Skeletal muscle satellite cell (primary cell): Measurements from ENCODE around the gene RPL35.
"Not testable (repeated sequence)": the region's sequence is repeated elsewhere in the genome, so short reads cannot be mapped to it uniquely, and the experiment has no call there.

Experiments
- H3K27me3 ChIP-seq: 2 replicates; pipeline ENCODE4 v1.7.0; 2013; ENCODE audit warnings: low read length; ENCODE audit not compliant: control insufficient read depth, insufficient read depth
- H3K36me3 ChIP-seq: 2 replicates; pipeline ENCODE4 v1.7.0; 2013; ENCODE audit warnings: mild to moderate bottlenecking, control low read depth, low read length; ENCODE audit not compliant: insufficient read depth
- H3K4me1 ChIP-seq: 2 replicates; pipeline ENCODE4 v1.7.0; 2013; ENCODE audit warnings: low read length; ENCODE audit not compliant: control insufficient read depth, insufficient read depth
- H3K4me2 ChIP-seq: 2 replicates; pipeline ENCODE4 v1.7.0; 2013; ENCODE audit warnings: mild to moderate bottlenecking, low read length
- H3K4me3 ChIP-seq: 2 replicates; pipeline ENCODE4 v1.7.0; 2013; ENCODE audit warnings: low read length
- H3K9ac ChIP-seq: 2 replicates; pipeline ENCODE4 v1.7.0; 2013; ENCODE audit warnings: mild to moderate bottlenecking, low read depth, low read length, moderate library complexity
- H3K9me3 ChIP-seq: replicated peaks from 2 replicates; pipeline ENCODE4 v1.7.0; 2013; ENCODE audit warnings: mild to moderate bottlenecking, control low read depth, low read length

RPL35 gene

DNA sequence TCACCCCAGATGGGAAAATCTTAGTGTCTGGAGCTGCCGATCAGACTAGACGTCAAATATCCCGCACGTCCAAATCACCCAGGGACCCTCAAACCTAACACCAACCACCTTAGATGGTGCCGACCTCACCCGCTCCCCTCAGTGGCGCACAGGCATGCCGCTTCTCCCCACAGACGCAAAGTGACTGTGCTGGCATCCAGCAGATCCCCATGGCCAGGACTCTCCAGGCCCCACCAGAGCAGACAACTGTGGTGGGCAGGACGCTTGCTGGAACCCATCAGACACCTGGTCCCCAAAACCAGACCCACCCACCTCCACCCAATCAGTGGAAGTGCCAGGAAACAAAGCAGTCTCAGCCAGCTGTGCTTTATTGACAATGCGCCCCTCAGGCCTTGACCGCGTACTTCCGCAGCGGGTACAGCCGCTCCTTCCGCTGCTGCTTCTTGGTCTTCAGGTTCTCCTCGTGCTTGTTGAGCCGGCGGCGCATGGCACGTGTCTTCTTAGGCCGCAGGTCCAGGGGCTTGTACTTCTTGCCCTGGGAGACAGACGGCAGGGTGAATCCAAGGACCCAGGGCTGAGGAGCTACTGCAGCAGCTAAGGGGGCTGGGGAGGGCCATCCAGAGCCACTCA, 4.1 kb downstream of the RPL35 start:
- Histone ChIP-seq H3K9me3 (no peaks in the 10 kb centered on the region), H3K4me1 (peaks cover 32% of the 10 kb centered on the region), H3K4me3 (no peak overlapping the region), H3K4me2 (no peak overlapping the region), H3K36me3 (peaks cover 53% of the 10 kb centered on the region), H3K9ac (no peak overlapping the region), H3K27me3 (no peaks in the 10 kb centered on the region)

DNA sequence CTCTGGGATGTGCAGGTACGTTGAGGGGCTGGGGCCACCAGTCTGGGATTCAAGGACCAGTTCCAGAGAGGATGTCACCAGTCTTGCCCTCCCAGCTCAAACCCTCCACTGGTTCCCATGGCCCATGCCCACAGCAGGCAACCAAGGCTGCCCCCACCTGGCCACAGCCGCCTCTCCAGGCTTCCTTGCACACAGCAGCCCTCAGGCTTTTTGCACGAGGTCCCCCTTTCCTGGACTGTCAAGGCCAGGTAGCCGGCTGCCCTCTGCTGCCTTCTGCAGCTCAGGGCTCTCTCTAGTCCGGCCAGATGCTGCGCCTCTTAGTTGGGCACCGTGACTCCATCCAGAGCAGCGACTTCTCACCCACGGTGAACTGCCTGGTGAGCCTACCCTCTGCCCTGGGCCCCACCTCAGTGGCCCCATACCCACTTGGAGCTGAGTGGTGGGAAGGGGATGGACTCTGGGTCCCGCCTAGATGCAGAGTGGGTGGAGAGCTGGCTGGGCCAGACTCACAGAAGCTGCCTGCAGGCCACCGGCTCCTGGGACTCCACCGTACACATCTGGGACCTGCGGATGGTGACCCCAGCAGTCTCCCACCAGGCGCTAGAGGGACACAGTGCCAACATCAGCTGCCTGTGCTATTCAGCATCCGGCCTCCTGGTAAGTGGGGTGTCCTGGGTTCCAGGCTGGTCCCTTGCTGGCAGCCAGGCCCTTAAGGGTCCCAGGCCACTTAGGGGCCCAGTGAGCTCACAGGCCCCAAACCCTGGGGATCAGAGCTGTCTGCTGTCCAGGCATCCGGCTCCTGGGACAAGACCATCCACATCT, 5.6 kb downstream of the RPL35 start:
- Histone ChIP-seq H3K4me3 (no peak overlapping the region), H3K4me2 (no peak overlapping the region), H3K4me1 (peaks cover 36% of the 10 kb centered on the region), H3K27me3 (peaks cover 5% of the 10 kb centered on the region), H3K9me3 (no peaks in the 10 kb centered on the region), H3K36me3 (peaks cover 52% of the 10 kb centered on the region), H3K9ac (no peak overlapping the region)

DNA sequence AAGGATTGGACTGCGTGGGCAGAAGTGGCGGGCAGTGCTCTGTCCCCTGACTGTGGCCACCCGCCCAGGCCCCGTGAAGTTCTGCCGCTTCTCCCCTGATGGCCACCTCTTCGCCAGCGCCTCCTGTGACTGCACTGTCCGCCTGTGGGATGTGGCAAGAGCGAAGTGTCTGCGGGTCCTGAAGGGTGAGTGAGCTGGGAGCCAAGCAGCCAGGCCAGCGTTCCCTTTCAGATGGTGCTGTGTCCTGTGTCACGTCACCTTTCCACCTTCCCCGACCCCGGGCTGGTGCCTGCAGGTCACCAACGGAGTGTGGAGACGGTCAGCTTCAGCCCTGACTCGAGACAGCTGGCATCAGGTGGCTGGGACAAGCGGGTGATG, 6.2 kb downstream of the RPL35 start:
- Histone ChIP-seq H3K9me3 (no peaks in the 10 kb centered on the region), H3K4me3 (no peak overlapping the region), H3K9ac (no peak overlapping the region), H3K36me3 (peaks cover 46% of the 10 kb centered on the region), H3K4me2 (no peak overlapping the region), H3K27me3 (peaks cover 5% of the 10 kb centered on the region), H3K4me1 (peaks cover 35% of the 10 kb centered on the region)

DNA sequence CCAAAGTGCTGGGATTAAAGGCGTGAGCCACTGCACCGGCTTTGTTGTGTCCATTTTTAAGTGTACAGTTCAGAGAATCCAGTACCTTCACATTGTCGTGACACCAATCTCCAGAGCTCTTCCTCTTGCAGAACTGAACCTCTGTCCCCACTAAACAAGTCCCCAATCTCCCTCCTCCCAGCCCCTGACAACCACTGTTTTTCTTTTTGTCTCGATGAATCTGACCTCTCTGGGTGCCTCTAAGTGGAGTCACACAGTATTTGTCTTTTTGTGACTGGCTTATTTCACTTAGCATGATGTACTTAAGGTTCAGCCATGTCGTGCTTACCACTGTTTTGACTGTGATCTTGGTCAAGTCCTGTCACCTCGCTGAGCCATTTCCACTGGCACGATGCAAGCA, 6.9 kb downstream of the RPL35 start:
- peaks cover 5% of the 10 kb centered on the region for H3K27me3 ChIP-seq
- H3K4me2 ChIP-seq = no peak overlapping the region
- H3K9me3 ChIP-seq = no peaks in the 10 kb centered on the region
- H3K4me1 ChIP-seq = peaks cover 27% of the 10 kb centered on the region
- no peak overlapping the region for H3K4me3 ChIP-seq
- no peak overlapping the region for H3K9ac ChIP-seq
- H3K36me3 ChIP-seq = peaks cover 39% of the 10 kb centered on the region

DNA sequence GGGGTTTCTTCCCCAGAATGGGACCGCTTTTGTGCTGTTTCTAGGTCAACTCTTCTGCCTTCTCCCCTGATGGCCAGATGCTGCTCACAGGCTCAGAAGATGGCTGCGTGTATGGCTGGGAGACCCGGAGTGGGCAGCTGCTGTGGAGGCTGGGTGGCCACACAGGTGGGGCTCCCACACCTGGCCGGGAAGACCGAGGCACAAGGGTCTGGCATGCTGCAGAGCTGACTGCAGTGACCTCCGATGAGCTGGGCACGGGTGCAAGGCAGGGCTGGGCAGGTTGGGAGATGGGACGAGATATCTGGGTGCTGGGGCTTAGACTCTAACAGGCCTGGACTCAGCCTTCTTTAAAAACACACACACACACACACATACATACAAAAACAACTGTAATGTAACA, 7.6 kb downstream of the RPL35 start:
- no peak overlapping the region for H3K4me3 ChIP-seq
- H3K9me3 ChIP-seq = no peaks in the 10 kb centered on the region
- H3K4me1 ChIP-seq = peaks cover 21% of the 10 kb centered on the region
- H3K4me2 ChIP-seq = no peak overlapping the region
- H3K36me3 ChIP-seq = peaks cover 32% of the 10 kb centered on the region
- no peak overlapping the region for H3K9ac ChIP-seq
- peaks cover 5% of the 10 kb centered on the region for H3K27me3 ChIP-seq

DNA sequence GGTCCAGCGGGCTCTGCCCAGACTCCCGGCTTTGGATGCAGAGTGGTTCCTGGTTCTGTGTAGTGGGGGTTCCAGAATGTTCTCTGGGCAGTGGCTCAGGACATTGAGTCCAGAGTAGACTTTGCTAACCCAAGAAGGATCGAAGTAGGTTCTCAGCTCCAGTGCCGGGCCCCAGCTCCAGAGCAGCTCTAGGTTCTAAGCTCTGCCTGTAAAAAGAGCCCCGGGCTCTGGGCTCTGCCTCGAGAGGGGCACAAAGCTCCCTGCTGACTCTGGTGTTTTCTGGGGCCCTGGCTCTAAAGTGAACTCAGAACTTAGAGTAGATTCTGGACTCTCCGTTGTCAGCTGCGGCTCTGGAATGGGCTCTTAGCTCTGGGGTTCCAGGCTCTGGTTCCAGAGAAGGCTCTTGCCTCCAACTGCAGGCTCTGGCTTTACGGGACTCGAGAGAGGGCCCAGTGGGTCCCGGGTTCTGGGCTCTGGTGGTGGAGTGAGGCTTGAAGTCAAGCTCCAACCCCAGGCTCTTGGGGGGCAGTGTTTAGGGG, 8.1 kb downstream of the RPL35 start:
- peak overlapping the region; percentile 61 for H3K4me3 ChIP-seq
- H3K27me3 ChIP-seq = peaks cover 5% of the 10 kb centered on the region
- H3K4me1 ChIP-seq = peaks cover 16% of the 10 kb centered on the region
- H3K4me2 ChIP-seq = peak overlapping the region; percentile 83
- H3K9ac ChIP-seq = peak overlapping the region; percentile 65
- no peaks in the 10 kb centered on the region for H3K9me3 ChIP-seq
- peaks cover 27% of the 10 kb centered on the region for H3K36me3 ChIP-seq

DNA sequence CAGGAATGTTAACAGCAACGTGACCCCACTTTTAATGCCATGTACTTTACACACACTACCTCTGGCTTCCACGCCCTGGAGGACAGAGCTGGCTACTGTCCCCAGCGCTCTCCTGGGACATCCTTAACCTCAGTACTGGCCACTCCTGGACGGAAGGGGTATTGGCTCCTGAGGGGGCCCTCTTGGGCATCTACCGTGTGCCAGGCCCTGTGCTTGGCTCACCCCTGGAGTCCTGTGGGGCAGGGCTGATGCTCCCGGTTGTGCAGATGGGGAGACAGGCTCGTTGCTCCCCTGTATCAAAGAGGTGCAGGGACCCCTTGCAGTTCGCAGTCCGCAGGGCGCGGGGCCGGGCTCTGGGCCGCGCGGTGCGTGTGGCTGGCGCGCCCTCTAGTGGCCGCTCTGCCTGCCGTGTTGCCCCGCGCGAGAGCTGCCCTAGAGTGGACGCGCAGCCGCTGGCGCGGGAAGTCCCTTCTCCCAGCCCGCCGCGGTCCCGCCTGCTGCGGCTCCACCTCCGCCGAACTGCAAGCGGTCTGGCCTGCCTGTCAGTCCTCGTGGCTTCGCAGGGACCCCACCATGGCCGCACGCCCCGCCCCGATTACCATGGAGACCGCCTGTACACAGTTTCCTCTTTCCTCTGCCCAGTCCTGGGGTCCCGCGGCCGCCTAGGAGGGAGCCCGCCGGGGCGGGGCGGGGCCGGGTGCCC, 8.8 kb downstream of the RPL35 start, which contains the start of gene WDR38:
Gene WDR38 (plus strand): TSS at position 632 of the 703 bp plus-strand sequence. CDS start 72 bp downstream, outside the sequence.
- peaks cover 13% of the 10 kb centered on the region for H3K4me1 ChIP-seq
- H3K4me3 ChIP-seq = peak within 1 kb of the TSS; percentile 61
- no peaks in the 10 kb centered on the region for H3K9me3 ChIP-seq
- peak within 1 kb of the TSS; percentile 83 for H3K4me2 ChIP-seq
- peak within 1 kb of the TSS; percentile 65 for H3K9ac ChIP-seq
- peaks cover 20% of the 10 kb centered on the region for H3K36me3 ChIP-seq
- peaks cover 5% of the 10 kb centered on the region for H3K27me3 ChIP-seq

DNA sequence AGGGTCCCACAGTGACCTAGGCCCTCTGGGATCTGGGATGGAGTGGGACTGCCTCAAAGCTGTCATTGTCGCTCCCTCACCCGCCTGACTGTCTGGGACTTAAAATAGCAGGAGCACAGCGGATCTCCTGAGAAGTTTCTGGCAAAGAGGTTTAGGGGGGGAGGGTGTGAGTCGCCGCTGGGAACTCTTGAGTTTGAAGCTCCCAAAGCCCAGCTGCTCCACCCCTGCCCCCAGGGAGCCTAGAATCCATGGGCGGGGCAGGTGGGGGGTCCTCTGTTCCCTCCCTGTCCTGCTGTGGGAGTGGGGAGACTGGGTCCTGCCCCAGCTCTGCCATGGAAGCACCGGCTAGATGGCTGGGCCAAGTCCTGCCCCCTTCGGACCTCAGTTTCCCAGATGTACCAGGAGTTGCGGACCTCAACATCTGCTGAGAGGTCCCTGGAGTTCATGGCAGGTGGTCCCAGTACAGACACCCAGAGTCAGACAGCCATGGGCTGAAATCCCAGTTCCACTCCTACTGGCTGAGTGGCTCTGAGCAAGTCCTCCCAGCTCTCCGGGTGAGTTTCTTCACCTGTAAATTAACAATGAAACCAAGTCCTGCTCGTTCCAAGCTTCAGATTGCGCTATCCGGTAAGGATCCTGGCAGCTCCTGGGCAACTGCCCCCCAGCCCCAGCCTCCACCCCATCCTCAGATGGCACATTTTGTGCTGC, 9.5 kb downstream of the RPL35 start:
- H3K4me3 ChIP-seq = peak overlapping the region; percentile 61

DNA sequence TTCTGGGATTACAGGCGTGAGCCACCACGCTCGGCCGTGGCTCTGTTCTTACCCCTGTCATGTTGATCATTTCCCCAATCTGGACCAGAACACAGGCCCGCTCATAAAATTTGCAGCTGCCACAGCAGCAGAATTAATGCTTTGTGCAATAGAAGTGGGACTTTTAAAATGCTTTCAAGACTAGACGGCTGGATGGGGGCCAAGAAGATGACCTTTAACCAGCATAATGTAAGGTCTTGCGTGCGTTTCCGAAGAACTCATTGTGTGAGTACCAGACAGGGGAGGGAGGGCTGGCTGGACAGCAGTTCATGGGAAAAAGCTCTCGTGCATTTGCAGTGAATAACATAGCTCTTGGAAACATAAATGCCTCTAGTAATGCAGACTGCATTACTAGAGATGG, 12.0 kb downstream of the RPL35 start:
- H3K36me3 ChIP-seq = no peaks in the 10 kb centered on the region
- no peak overlapping the region for H3K4me3 ChIP-seq
- H3K27me3 ChIP-seq = peaks cover 5% of the 10 kb centered on the region
- no peak overlapping the region for H3K4me2 ChIP-seq
- H3K4me1 ChIP-seq = peaks cover 13% of the 10 kb centered on the region
- no peaks in the 10 kb centered on the region for H3K9me3 ChIP-seq
- no peak overlapping the region for H3K9ac ChIP-seq

More for the DNA sequence above, 9.5 kb downstream of the RPL35 start:
- H3K9me3 ChIP-seq = no peaks in the 10 kb centered on the region
- peaks cover 13% of the 10 kb centered on the region for H3K4me1 ChIP-seq
- peak overlapping the region; percentile 83 for H3K4me2 ChIP-seq
- H3K27me3 ChIP-seq = peaks cover 5% of the 10 kb centered on the region
- no peak overlapping the region for H3K9ac ChIP-seq
- peaks cover 13% of the 10 kb centered on the region for H3K36me3 ChIP-seq

DNA sequence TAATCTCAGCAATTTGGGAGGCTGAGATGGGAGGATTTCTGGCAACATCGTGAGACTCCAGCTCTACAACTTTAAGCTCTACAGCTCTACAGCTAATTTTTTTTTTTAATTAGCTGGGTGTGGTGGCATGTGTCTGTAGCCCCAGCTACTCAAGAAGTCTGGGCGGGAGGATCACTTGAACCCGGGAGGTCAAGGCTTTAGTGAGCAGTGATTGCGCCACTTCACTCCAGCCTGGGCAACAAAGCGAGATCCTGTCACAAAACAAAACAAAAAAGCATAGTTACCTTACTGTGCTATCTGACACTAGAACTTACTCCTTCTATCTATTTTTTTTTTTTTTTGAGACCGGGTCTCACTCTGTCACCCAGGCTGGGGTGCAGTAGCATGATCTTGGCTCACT, 14.8 kb downstream of the RPL35 start:
- no peaks in the 10 kb centered on the region for H3K9me3 ChIP-seq
- no peak overlapping the region for H3K4me3 ChIP-seq
- H3K9ac ChIP-seq = no peak overlapping the region
- H3K4me1 ChIP-seq = peaks cover 13% of the 10 kb centered on the region
- H3K4me2 ChIP-seq = no peak overlapping the region
- H3K27me3 ChIP-seq = peaks cover 4% of the 10 kb centered on the region
- no peaks in the 10 kb centered on the region for H3K36me3 ChIP-seq

DNA sequence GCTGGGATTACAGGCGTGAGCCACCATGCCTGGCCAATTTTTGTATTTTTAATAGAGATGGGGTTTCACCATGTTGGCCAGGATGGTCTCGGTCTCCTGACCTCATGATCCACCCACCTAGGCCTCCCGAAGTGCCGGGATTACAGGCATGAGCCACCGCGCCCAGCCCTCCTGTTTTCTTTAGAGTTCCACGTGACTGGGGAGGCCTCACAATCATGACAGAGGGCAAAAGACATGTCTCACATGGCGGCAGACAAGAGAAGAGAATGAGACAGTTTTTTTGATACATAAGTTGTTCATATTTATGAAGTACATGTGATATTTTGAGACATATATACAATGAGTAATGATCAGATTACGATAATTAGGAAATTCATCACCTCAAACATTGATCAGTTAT, 15.3 kb downstream of the RPL35 start:
- not testable (repeated sequence) for H3K9me3 ChIP-seq, H3K36me3 ChIP-seq, H3K4me3 ChIP-seq, H3K27me3 ChIP-seq, H3K4me2 ChIP-seq, H3K9ac ChIP-seq
- peaks cover 13% of the 10 kb centered on the region for H3K4me1 ChIP-seq
